HEK293T (cell line): ENCODE results near the gene ZNF414.

Source experiments
- CTCF ChIA-PET: fragments of 350-600 bp; formaldehyde crosslinking; extraction: SDS; loops from one replicate; lab custom pipeline; 2021; ENCODE audit warnings: antibody characterized with exemption, inconsistent platforms; lab: Yijun Ruan, JAX
- POLR2A ChIA-PET: fragments of 350-600 bp; formaldehyde crosslinking; extraction: SDS; loops from one replicate; lab custom pipeline; 2020; ENCODE audit warnings: antibody characterized with exemption, inconsistent platforms; lab: Yijun Ruan, JAX
- DNase-seq: peaks from one replicate; pipeline ENCODE4 v3.0.0; 2012; ENCODE audit warnings: mixed read lengths; ENCODE audit errors: extremely low spot score
- ARNT ChIP-seq: fragments of 450-650 bp; IDR thresholded peaks from 2 replicates; pipeline ENCODE4 v1.6.1; 2017; ENCODE audit warnings: mild to moderate bottlenecking
- BHLHE40 ChIP-seq: fragments of 450-650 bp; IDR thresholded peaks from 2 replicates; pipeline ENCODE4 v1.6.1; 2016; ENCODE audit warnings: mild to moderate bottlenecking, moderate library complexity, borderline replicate concordance
- CTBP1 ChIP-seq: fragments of 450-650 bp; IDR thresholded peaks from 2 replicates; pipeline ENCODE4 v1.6.1; 2016; ENCODE audit warnings: borderline replicate concordance
- ELF4 ChIP-seq: fragments of 450-650 bp; IDR thresholded peaks from 2 replicates; pipeline ENCODE4 v1.6.1; 2017; ENCODE audit warnings: antibody characterized with exemption
- FOXA1 ChIP-seq: fragments of 450-650 bp; IDR thresholded peaks from 2 replicates; pipeline ENCODE4 v1.6.1; 2016; ENCODE audit warnings: mild to moderate bottlenecking
- FOXK2 ChIP-seq: fragments of 450-650 bp; IDR thresholded peaks from 2 replicates; pipeline ENCODE4 v1.6.1; 2016; ENCODE audit warnings: mild to moderate bottlenecking
- FOXM1 ChIP-seq: fragments of 450-650 bp; IDR thresholded peaks from 2 replicates; pipeline ENCODE4 v1.6.1; 2017; ENCODE audit warnings: mild to moderate bottlenecking, borderline replicate concordance
- HDGF ChIP-seq: fragments of 450-650 bp; IDR thresholded peaks from 2 replicates; pipeline ENCODE4 v1.6.1; 2017; ENCODE audit warnings: antibody characterized with exemption, borderline replicate concordance
- L3MBTL2 ChIP-seq: fragments of 450-650 bp; conservative IDR thresholded peaks from 2 replicates; pipeline ENCODE4 v1.6.1; 2016; ENCODE audit warnings: mild to moderate bottlenecking
- LEF1 ChIP-seq: fragments of 450-650 bp; IDR thresholded peaks from 2 replicates; pipeline ENCODE4 v1.6.1; 2017; ENCODE audit warnings: mild to moderate bottlenecking, borderline replicate concordance
- NFRKB ChIP-seq: fragments of 450-650 bp; IDR thresholded peaks from 2 replicates; pipeline ENCODE4 v1.6.1; 2016; ENCODE audit warnings: mild to moderate bottlenecking, moderate library complexity
- PKNOX1 ChIP-seq: fragments of 450-650 bp; IDR thresholded peaks from 2 replicates; pipeline ENCODE4 v1.6.1; 2016
- SP1 ChIP-seq: fragments of 450-650 bp; IDR thresholded peaks from 2 replicates; pipeline ENCODE4 v1.6.1; 2017
- SUZ12 ChIP-seq: fragments of 450-650 bp; IDR thresholded peaks from 2 replicates; pipeline ENCODE4 v1.6.1; 2016; ENCODE audit warnings: mild to moderate bottlenecking
- TARDBP ChIP-seq: fragments of 450-650 bp; IDR thresholded peaks from 2 replicates; pipeline ENCODE4 v1.6.1; 2016
- ZNF384 ChIP-seq: fragments of 450-650 bp; IDR thresholded peaks from 2 replicates; pipeline ENCODE4 v1.6.1; 2016

ZNF414 gene

GRCh38 chr19:8485561-8486371, 28.2 kb downstream of the ZNF414 start:
- DNase-seq = no peak
- TF ChIP-seq SUZ12 = no peak
- TF ChIP-seq LEF1 = no peak
- POLR2A ChIA-PET = no interaction called here
- CTCF ChIA-PET = no interaction called here

- no peak for DNase-seq
- ChIA-PET POLR2A (no interaction called here), CTCF (no interaction called here)
- no peak for TF ChIP-seq PKNOX1
- no peak for TF ChIP-seq ELF4
- TF ChIP-seq FOXM1 = no peak
- no peak for TF ChIP-seq FOXA1
- TF ChIP-seq TARDBP = no peak
- no peak for TF ChIP-seq NFRKB
- no peak for TF ChIP-seq L3MBTL2
- no peak for TF ChIP-seq FOXK2
- TF ChIP-seq HDGF = no peak
- TF ChIP-seq CTBP1 = no peak
- TF ChIP-seq SUZ12 = no peak
Measured at GRCh38 chr19:8484331-8484894, 29.6 kb downstream of the ZNF414 start.

- ChIA-PET POLR2A (interaction anchor here (1.0 kb wide), 1 partner anchor 31 kb away, joined by 4 read pairs; the partner anchor contains the start of gene ZNF414), CTCF (no interaction called here)
- TF ChIP-seq L3MBTL2 (no peak), PKNOX1 (no peak), SUZ12 (no peak), LEF1 (no peak), HDGF (no peak), TARDBP (no peak), ZNF384 (no peak), FOXA1 (no peak), BHLHE40 (no peak)
Measured at GRCh38 chr19:8483165-8483564, 30.8 kb downstream of the ZNF414 start.

GRCh38 chr19:8482696-8483095, 31.3 kb downstream of the ZNF414 start:
- ChIA-PET POLR2A (interaction anchor here (1.0 kb wide), 1 partner anchor 31 kb away, joined by 4 read pairs; the partner anchor contains the start of gene ZNF414), CTCF (interaction anchor here (0.6 kb wide), 2 partner anchors 12 to 99 kb away, joined by 3 to 4 read pairs; no protein-coding TSS in a partner anchor)
- no peak for DNase-seq
- TF ChIP-seq FOXK2 (no peak), LEF1 (no peak), FOXA1 (no peak), ZNF384 (no peak), CTBP1 (no peak), PKNOX1 (no peak), FOXM1 (no peak), SUZ12 (no peak), ELF4 (no peak), ARNT (no peak), HDGF (no peak), NFRKB (no peak), TARDBP (no peak), SP1 (no peak), L3MBTL2 (no peak), BHLHE40 (no peak)

More at GRCh38 chr19:8483165-8483564, 30.8 kb downstream of the ZNF414 start:
- no peak for DNase-seq

GRCh38 chr19:8481616-8482015, 32.4 kb downstream of the ZNF414 start:
- no peak for TF ChIP-seq PKNOX1
- no peak for TF ChIP-seq TARDBP
- TF ChIP-seq HDGF = no peak
- TF ChIP-seq L3MBTL2 = no peak
- no peak for TF ChIP-seq SUZ12
- TF ChIP-seq CTBP1 = no peak
- TF ChIP-seq NFRKB = no peak
- no peak for TF ChIP-seq FOXM1
- TF ChIP-seq ZNF384 = no peak
- TF ChIP-seq LEF1 = no peak
- TF ChIP-seq ARNT = no peak
- no peak for TF ChIP-seq FOXA1
- TF ChIP-seq SP1 = no peak
- TF ChIP-seq ELF4 = no peak
- TF ChIP-seq FOXK2 = no peak
- no peak for TF ChIP-seq BHLHE40

More at GRCh38 chr19:8481616-8482015, 32.4 kb downstream of the ZNF414 start:
- ChIA-PET POLR2A (interaction anchor here (0.6 kb wide), 1 partner anchor 32 kb away, joined by 3 read pairs; no protein-coding TSS in a partner anchor), CTCF (no interaction called here)
- DNase-seq = no peak
